IPS-18c (cell line): Measurements from ENCODE around the gene SLC25A1.
"Not testable (repeated sequence)": the region's sequence is repeated elsewhere in the genome, so short reads cannot be mapped to it uniquely, and the experiment has no call there.

Source experiments
- H3K4me3 ChIP-seq: 2 replicates; pipeline ENCODE4 v1.7.0; 2013; ENCODE audit warnings: low read depth, mild to moderate bottlenecking, low read length, moderate library complexity; ENCODE audit not compliant: insufficient read depth
- H3K9me3 ChIP-seq: one replicate; pipeline ENCODE4 v1.6.1; 2013; ENCODE audit warnings: mild to moderate bottlenecking, low read length, moderate library complexity; ENCODE audit not compliant: control insufficient read depth, insufficient read depth

Gene SLC25A1

DNA sequence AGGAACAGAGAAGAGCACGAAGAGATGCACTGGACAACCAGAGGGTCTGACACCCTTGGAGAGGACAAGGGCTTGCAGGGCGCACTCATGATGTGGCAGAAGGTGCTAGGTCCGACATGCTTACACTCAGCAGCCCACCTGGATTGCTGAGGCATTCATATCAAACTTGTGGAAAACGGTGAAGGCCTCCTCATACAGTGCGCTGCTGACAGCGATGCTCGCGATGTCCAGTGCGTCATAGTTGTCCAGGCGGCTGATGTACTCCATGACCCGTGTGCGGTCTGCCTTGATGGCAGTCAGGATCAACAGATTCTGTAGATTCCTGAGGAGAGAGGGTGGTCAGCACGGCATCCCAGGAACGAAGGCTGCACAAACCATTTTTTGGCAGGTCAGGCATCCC lies 31.7 kb upstream of the SLC25A1 start:
- H3K4me3 ChIP-seq = no peak overlapping the region
- H3K9me3 ChIP-seq = peaks cover 2% of the 10 kb centered on the region

GRCh38 chr22:19208287-19208847 lies 29.8 kb upstream of the SLC25A1 start:
- H3K4me3 ChIP-seq = no peak overlapping the region
- H3K9me3 ChIP-seq = peaks cover 2% of the 10 kb centered on the region

GRCh38 chr22:19207884-19208283 lies 29.3 kb upstream of the SLC25A1 start:
- H3K9me3 ChIP-seq = peaks cover 2% of the 10 kb centered on the region
- H3K4me3 ChIP-seq = no peak overlapping the region

GRCh38 chr22:19207401-19207808 lies 28.9 kb upstream of the SLC25A1 start:
- H3K9me3 ChIP-seq = peaks cover 2% of the 10 kb centered on the region

DNA sequence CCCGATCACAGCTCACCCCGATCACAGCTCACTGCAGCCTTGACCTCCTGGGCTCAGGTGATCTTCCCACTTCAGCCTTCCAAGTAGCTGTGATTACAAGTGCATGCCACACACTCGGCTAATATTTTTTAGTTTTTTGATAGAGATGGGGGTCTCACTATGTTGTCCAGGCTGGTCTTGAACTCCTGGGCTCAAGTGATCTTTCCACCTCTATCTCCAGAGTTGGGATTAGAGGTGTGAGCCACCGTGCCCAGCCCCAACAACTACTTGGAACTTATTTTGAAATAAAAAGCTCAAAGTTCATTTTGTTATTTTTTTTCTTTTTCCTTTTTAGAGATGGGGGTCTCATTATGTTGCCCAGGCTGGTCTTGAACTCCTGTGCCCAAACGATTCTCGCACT lies 27.8 kb upstream of the SLC25A1 start:
- Histone ChIP-seq H3K4me3 (no peak overlapping the region), H3K9me3 (peaks cover 2% of the 10 kb centered on the region)

More at GRCh38 chr22:19207401-19207808, 28.9 kb upstream of the SLC25A1 start:
- H3K4me3 ChIP-seq = no peak overlapping the region

DNA sequence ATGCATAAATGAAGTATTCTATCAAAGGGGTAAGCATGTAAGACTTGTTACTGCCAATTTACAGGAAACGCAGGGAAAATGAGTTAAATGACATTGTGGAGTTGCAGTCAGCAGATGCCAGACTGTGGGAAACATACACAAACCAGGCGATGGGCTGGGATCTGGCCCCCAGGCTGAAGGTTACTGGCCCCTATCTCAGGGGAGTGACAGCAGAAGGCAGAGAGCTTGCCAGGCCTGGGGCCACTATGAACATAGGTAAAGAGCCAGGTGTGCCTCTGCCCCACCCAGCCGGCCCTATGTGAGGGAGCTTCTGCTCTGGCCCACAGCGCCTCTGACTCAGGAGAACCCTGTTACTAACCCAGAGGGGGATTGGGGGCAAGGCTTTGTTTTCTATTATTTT lies 26.1 kb upstream of the SLC25A1 start:
- H3K9me3 ChIP-seq = peaks cover 2% of the 10 kb centered on the region

GRCh38 chr22:19203834-19204233 lies 25.3 kb upstream of the SLC25A1 start:
- H3K9me3 ChIP-seq = peaks cover 2% of the 10 kb centered on the region
- no peak overlapping the region for H3K4me3 ChIP-seq

More for the DNA sequence above, 26.1 kb upstream of the SLC25A1 start:
- no peak overlapping the region for H3K4me3 ChIP-seq

DNA sequence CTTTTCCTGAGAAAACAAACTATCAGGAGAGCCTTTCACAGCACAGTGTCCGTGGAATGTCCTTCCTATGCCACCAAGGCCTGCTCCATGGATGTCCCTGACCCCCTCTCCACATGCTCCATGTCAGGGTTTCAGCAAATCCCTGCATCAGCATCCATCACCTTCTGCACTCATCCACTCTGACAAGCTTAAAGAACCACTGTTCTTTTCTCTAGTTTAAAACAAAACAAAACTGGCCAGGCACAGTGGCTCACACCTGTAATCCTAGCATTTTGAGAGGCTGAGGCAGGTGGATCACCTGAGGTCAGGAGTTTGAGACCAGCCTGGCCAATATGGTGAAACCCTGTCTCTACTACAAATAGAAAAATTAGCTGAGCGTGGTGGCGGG lies 24.3 kb upstream of the SLC25A1 start:
- not testable (repeated sequence) for H3K4me3 ChIP-seq, H3K9me3 ChIP-seq

- Histone ChIP-seq H3K4me3 (no peak overlapping the region), H3K9me3 (peaks cover 2% of the 10 kb centered on the region)
These were observed 23.6 kb upstream of the SLC25A1 start for GRCh38 chr22:19201869-19202798.

GRCh38 chr22:19201130-19201868 lies 22.8 kb upstream of the SLC25A1 start:
- H3K4me3 ChIP-seq = no peak overlapping the region
- peaks cover 2% of the 10 kb centered on the region for H3K9me3 ChIP-seq

DNA sequence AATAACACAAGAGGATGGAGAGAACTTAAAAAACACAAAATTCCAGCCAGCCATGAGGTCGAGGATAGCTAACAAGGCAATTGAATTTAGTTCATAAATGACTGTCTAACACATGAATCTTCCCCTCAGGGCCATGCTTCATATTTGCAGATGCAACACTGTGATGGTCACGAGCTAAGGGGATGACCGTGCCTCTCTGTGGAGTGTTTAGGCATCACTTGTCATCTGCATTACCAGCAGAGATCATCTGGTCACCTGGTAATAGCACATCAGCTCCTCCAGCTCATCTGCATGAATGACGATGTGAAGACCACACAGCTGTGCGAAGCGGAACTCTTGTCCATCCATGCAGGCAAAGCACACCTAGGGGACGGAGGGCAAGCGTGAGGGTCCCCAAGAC lies 20.9 kb upstream of the SLC25A1 start:
- Histone ChIP-seq H3K9me3 (no peaks in the 10 kb centered on the region), H3K4me3 (no peak overlapping the region)

GRCh38 chr22:19197997-19198865 lies 19.7 kb upstream of the SLC25A1 start:
- Histone ChIP-seq H3K9me3 (no peaks in the 10 kb centered on the region), H3K4me3 (no peak overlapping the region)

- no peak overlapping the region for H3K4me3 ChIP-seq
- H3K9me3 ChIP-seq = no peaks in the 10 kb centered on the region
These were observed 18.5 kb upstream of the SLC25A1 start for GRCh38 chr22:19196841-19197612.

GRCh38 chr22:19195796-19196731 lies 17.5 kb upstream of the SLC25A1 start:
- Histone ChIP-seq H3K9me3 (no peaks in the 10 kb centered on the region), H3K4me3 (no peak overlapping the region)

DNA sequence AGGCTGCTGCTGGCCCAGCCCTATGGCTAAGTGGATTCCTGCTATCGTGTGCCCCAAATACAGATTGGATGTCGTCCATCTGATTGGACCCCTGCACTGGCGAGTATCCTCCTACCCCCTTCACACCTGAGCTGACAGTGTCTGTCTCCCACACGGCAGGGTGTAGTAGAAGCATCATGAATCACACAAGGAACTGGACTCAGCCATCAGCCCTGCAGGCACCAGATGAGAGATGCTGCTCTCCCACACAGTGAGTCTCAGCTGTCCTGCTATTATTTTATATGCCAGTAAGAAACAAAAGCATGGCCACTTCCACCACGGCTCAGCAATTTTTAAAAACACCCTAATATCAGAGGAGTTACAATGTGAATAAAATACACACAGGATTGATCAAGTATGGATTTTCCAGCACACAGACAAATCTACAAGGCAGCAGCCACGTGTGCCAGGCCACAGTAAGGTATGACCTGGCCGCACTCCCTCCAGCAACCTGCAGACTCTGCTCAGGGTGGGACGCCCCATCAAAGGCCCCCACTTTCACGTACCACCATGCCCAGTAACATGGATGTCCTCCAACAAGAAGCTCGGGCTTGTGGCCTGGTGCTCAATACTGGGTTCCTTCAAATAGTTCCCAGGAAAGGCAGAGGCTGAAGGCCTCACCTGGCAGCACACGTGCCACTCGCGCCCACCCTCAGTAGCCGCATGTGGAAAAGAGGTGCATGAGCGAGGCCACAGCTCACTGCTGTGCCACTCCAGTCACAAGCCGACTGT lies 16.4 kb upstream of the SLC25A1 start:
- H3K4me3 ChIP-seq = no peak overlapping the region

More for the DNA sequence above, 16.4 kb upstream of the SLC25A1 start:
- H3K9me3 ChIP-seq = no peaks in the 10 kb centered on the region
